ENCODE measurements around the gene RAB12.
"Not testable (repeated sequence)": the region's sequence is repeated elsewhere in the genome, so short reads cannot be mapped to it uniquely, and the experiment has no call there.

RAB12 gene

DNA sequence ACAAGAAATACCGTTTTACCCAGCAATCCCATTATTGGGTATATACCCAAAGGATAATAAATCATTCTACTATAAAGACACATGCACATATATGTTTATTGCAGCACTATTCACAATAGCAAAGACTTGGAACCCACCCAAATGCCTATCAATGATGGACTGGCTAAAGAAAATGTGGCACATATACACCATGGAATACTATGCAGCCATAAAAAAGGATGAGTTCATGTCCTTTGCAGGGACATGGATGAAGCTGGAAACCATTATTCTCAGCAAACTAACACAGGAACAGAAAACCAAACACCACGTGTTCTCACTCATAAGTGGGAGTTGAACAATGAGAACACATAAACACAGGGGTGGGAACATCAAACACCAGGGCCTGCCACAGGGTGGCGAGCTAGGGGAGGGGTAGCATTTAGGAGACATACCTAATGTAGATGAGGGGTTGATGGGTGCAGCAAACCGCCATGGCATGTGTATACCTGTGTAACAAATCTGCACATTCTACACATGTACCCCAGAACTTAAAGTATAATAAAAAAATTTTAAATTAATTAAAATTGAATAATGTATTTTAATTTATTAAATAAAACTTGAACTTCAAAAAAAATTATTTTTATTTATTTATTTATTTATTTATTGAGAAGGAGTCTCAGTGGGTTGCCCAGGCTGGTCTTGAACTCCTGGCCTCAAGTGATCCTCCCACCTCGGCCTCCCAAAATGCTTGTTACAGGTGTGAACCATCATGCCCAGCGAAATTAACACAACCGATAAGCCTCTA is 42.4 kb downstream of the RAB12 start:
- not testable (repeated sequence) for H3K9ac ChIP-seq (ENCODE audit: low read depth, low read length); H3K9me3 ChIP-seq (ENCODE audit: control insufficient read depth, insufficient read depth, low read length); H3K36me3 ChIP-seq (ENCODE audit: insufficient read depth, low read length); H3K4me1 ChIP-seq (ENCODE audit: insufficient read depth, low read length)

DNA sequence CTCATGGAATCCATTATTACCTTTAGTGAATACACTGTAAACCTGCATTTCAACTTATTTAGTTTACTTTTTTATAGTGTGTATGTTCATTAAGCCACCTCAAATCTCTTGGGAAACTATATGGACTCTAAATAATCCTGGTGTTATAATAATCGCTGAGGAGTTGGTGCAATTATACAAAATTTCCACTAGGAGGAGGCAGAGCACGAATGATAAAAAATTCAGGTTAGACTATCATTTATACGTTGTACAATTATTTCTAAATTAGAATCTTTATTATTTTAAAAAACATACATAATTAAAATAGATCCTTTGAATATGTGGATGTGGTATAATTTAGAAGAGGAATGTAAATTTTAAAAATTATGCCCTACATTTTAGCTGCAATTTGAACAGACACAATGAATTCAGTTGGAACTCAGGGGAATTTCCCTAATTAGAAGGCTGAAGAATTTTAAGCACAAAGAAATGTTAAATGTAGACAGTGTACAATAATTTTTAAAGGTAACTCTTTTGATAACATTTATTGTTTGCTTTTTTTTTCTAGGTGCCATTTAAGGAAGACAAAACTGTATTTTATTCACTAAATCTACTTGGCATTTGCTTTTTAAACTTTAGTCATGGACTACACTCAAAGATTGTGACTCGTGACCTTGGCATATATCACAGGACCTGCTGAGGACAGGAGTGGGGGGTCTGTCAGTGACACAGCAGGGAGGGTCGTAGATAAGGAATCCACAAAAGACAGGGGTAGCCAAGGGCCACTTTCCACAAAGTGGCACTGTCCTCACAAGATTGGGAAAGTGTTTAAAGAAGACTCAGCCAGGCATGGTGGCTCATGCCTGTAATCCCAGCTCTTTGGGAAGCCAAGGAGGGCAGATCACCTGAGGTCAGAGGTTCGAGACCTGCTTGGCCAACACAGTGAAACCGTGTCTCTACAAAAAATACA is 45.5 kb downstream of the RAB12 start:
- Histone ChIP-seq H3K4me1 (ENCODE audit: insufficient read depth, low read length) (peaks cover 4% of the 10 kb centered on the region), H3K9me3 (ENCODE audit: control insufficient read depth, insufficient read depth, low read length) (no peaks in the 10 kb centered on the region), H3K9ac (ENCODE audit: low read depth, low read length) (no peak overlapping the region), H3K36me3 (ENCODE audit: insufficient read depth, low read length) (no peaks in the 10 kb centered on the region)

GRCh38 chr18:8656232-8656631 is 47.0 kb downstream of the RAB12 start:
- Histone ChIP-seq H3K9ac (ENCODE audit: low read depth, low read length) (no peak overlapping the region), H3K4me1 (ENCODE audit: insufficient read depth, low read length) (peaks cover 8% of the 10 kb centered on the region), H3K36me3 (ENCODE audit: insufficient read depth, low read length) (no peaks in the 10 kb centered on the region), H3K9me3 (ENCODE audit: control insufficient read depth, insufficient read depth, low read length) (no peaks in the 10 kb centered on the region)

- Histone ChIP-seq H3K36me3 (ENCODE audit: insufficient read depth, low read length) (no peaks in the 10 kb centered on the region), H3K9me3 (ENCODE audit: control insufficient read depth, insufficient read depth, low read length) (no peaks in the 10 kb centered on the region), H3K4me1 (ENCODE audit: insufficient read depth, low read length) (peaks cover 10% of the 10 kb centered on the region), H3K9ac (ENCODE audit: low read depth, low read length) (no peak overlapping the region)
Measured at GRCh38 chr18:8657050-8657820, 48.0 kb downstream of the RAB12 start.

DNA sequence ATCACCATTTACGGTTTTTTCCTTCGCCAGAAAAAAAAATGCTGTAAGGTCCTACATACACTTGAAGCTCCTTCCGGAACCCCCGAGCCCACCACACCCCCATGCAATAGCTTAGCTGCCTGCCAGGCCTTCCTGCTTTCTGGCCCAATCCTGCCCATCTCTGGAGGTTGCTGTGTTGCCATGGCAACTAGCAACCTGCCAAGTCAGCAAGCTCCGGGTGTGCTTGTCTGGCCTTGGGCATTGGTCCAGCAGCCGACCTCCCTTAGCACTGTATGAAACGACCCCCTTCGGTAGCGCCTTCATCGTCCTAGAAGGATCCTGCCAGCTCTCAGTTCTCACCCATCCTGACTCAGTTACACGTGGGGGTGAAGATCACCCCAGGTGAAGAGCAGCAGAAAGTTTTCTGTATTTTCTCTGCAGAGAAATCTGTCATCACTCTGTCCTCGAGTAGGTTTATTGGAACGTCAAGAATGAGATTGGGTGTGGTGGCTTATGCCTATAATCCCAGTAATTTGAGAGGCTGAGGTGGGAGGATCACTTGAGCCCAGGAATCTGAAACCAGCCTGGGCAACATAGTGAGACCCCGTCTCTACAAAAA is 48.7 kb downstream of the RAB12 start:
- peaks cover 16% of the 10 kb centered on the region for H3K4me1 ChIP-seq (ENCODE audit: insufficient read depth, low read length)
- H3K9ac ChIP-seq (ENCODE audit: low read depth, low read length) = no peak overlapping the region
- H3K36me3 ChIP-seq (ENCODE audit: insufficient read depth, low read length) = no peaks in the 10 kb centered on the region
- no peaks in the 10 kb centered on the region for H3K9me3 ChIP-seq (ENCODE audit: control insufficient read depth, insufficient read depth, low read length)

DNA sequence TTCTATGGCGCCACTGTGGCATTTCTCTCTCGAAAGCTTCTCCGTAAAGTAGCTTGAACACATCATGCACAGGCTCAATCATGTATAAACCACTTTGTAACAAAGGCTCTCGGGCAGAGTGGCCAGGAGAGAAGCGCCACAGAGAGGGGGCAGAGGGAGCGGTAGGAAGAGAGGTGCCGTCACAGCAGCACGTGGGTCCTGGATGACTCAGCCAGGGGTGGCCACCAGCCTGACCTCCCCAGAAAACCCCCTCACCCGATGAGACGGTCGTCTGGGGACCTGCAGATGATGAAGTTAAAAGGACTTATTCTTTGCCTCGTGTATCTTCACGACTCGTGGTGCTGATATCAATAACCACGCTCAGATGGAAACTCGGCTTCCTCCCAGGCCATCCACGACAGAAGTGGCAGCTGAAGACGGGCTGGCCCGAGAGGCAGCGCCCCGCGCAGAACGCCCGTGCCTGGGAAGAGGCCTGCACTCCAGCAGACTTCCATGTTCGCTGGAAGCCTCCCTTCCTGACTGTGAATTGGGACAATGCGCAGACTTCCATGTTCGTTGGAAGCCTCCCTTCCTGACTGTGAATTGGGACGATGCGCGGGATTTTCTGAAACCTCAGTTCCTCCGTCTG is 49.7 kb downstream of the RAB12 start:
- no peaks in the 10 kb centered on the region for H3K36me3 ChIP-seq (ENCODE audit: insufficient read depth, low read length)
- H3K9ac ChIP-seq (ENCODE audit: low read depth, low read length) = no peak overlapping the region
- H3K4me1 ChIP-seq (ENCODE audit: insufficient read depth, low read length) = peaks cover 20% of the 10 kb centered on the region
- no peaks in the 10 kb centered on the region for H3K9me3 ChIP-seq (ENCODE audit: control insufficient read depth, insufficient read depth, low read length)

- Histone ChIP-seq H3K9ac (ENCODE audit: low read depth, low read length) (no peak overlapping the region), H3K9me3 (ENCODE audit: control insufficient read depth, insufficient read depth, low read length) (no peaks in the 10 kb centered on the region), H3K36me3 (ENCODE audit: insufficient read depth, low read length) (no peaks in the 10 kb centered on the region), H3K4me1 (ENCODE audit: insufficient read depth, low read length) (peaks cover 20% of the 10 kb centered on the region)
Measured at GRCh38 chr18:8659609-8660242, 50.5 kb downstream of the RAB12 start.

GRCh38 chr18:8660316-8660715 is 51.1 kb downstream of the RAB12 start:
- Histone ChIP-seq H3K4me1 (ENCODE audit: insufficient read depth, low read length) (peaks cover 25% of the 10 kb centered on the region), H3K36me3 (ENCODE audit: insufficient read depth, low read length) (no peaks in the 10 kb centered on the region), H3K9ac (ENCODE audit: low read depth, low read length) (no peak overlapping the region), H3K9me3 (ENCODE audit: control insufficient read depth, insufficient read depth, low read length) (no peaks in the 10 kb centered on the region)

DNA sequence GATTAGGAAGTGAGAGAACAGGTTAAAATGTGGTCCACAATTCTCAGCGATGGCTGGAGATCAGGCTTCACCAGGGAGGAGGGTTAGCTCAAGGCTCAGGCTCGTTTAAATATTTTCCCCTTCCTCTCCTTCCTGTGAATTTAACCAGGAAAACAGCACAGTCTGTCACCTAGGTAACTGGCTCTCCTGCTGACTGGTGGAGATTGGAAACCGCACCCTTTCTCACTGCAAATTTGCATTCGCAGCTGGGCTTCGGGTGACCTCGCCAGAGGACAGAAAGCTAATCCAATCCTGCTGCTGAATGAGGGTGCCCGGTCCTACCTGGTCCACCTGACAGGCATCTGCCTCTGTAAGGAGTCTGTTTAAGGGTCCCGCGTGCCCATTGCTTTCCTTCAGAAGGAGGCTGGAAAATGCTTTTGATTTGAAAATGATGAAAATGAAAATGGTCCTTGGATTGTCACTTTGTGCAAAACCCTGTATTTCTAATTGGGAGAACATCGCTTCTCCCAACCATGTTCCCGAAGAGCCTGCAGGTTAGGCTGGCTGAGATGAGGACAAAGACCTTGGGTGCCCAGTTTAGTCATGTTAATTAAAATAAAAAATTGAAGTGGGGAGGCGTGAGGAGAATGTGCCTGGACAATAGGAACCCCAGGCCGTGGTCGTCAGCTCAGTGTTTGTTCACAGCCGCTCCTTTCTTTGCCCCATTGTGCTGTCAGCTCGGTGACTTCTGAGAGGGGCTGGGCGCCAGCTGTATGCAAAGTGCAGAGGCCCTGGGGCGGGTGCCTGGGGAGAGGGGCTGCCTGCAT is 52.7 kb downstream of the RAB12 start:
- Histone ChIP-seq H3K4me1 (ENCODE audit: insufficient read depth, low read length) (peaks cover 29% of the 10 kb centered on the region), H3K36me3 (ENCODE audit: insufficient read depth, low read length) (no peaks in the 10 kb centered on the region), H3K9me3 (ENCODE audit: control insufficient read depth, insufficient read depth, low read length) (no peaks in the 10 kb centered on the region), H3K9ac (ENCODE audit: low read depth, low read length) (peak overlapping the region; percentile 14; the same call in 1 of the 2 replicates)

DNA sequence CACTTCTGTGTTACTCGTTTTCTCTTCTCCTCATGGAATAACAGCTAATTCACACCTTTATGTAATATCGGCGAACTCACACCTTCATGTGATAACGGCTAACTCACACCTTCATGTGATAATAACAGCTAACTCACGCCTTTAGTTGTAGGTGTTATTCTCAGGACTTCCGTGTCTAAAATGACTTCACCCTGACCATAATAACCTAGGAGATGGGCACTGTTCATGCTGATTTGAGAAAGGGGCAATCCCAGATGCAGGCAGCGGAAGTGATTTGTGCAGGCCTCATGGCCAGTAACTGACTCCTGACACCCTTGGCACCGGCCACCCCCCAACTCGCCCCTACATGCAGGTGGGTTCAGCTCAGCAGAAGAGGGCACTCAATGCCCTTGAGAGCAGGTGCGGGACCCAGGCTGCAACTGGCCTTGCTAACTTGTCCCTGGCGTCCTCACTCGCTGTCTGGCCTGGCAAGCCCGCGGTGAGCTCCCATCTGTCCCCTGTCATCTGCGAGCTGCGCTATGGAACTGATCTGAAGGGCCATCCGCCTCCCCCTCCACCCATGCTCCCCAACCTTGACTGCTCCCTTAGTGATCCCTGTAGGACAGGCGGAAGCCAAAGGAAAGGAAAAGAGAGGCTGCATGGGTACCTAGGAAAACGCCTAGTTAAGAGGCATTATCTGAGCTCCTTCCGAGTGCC is 53.5 kb downstream of the RAB12 start:
- H3K9ac ChIP-seq (ENCODE audit: low read depth, low read length) = no peak overlapping the region
- H3K4me1 ChIP-seq (ENCODE audit: insufficient read depth, low read length) = peaks cover 25% of the 10 kb centered on the region
- no peaks in the 10 kb centered on the region for H3K36me3 ChIP-seq (ENCODE audit: insufficient read depth, low read length)
- no peaks in the 10 kb centered on the region for H3K9me3 ChIP-seq (ENCODE audit: control insufficient read depth, insufficient read depth, low read length)

- H3K4me1 ChIP-seq (ENCODE audit: insufficient read depth, low read length) = peaks cover 27% of the 10 kb centered on the region
- no peaks in the 10 kb centered on the region for H3K36me3 ChIP-seq (ENCODE audit: insufficient read depth, low read length)
- no peak overlapping the region for H3K9ac ChIP-seq (ENCODE audit: low read depth, low read length)
- H3K9me3 ChIP-seq (ENCODE audit: control insufficient read depth, insufficient read depth, low read length) = no peaks in the 10 kb centered on the region
Measured at GRCh38 chr18:8667846-8668245, 58.6 kb downstream of the RAB12 start.

GRCh38 chr18:8668381-8668780 is 59.1 kb downstream of the RAB12 start:
- Histone ChIP-seq H3K4me1 (ENCODE audit: insufficient read depth, low read length) (peaks cover 24% of the 10 kb centered on the region), H3K9me3 (ENCODE audit: control insufficient read depth, insufficient read depth, low read length) (no peaks in the 10 kb centered on the region), H3K9ac (ENCODE audit: low read depth, low read length) (no peak overlapping the region), H3K36me3 (ENCODE audit: insufficient read depth, low read length) (no peaks in the 10 kb centered on the region)

Data from ES-I3 (cell line).